K562 (cell line): Measurements from ENCODE around the gene CBX8. TPM values are rescaled to one million over a fixed set of nuclear protein-coding genes. Genes with fewer than 3 reads are reported as not detected.
A peak's percentile ranks its signal among the peaks of the same experiment; 100 is the strongest.

ENCODE experiments used
- ATAC-seq: fragments of 200-7000 bp; cut with Tn5 transposase; 3 replicates; pipeline ENCODE4 v1.9.1; 2020; ENCODE audit warnings: moderate library complexity
- BruUV-seq: library from RNA; stranded (reverse); fragments of 400-500 nt; replicated peaks from 2 replicates; lab custom pipeline; 2021; lab: Mats Ljungman, UMichigan
- CTCF ChIA-PET: fragments of 300-600 bp; formaldehyde crosslinking; extraction: SDS; loops from one replicate; lab custom pipeline; 2021; ENCODE audit warnings: low intra/inter-chr PET ratio; lab: Yijun Ruan, JAX
- POLR2A ChIA-PET: fragments of 300-600, 350-650 bp; sonication (Branson Sonifier 250); formaldehyde crosslinking; extraction: SDS; loops from one replicate; lab custom pipeline; 2021; ENCODE audit warnings: antibody characterized with exemption, inconsistent platforms; lab: Yijun Ruan, JAX
- DNase-seq, 4 experiments: peaks; one replicate each; pipeline versions ENCODE4 v3.0.0 to v3.0.0-alpha.2; 2011 to 2018; ENCODE audit warnings: low spot score in 3 of 4, mixed read lengths in 3 of 4; ENCODE audit errors: extremely low read depth in 1 of 4
- FAIRE-seq: peaks from 2 replicates; lab custom pipeline; 2011; peaks lifted over from hg19 to GRCh38; lab: Jason Lieb, UNC
- H2AFZ ChIP-seq: 2 replicates; pipeline ENCODE4 v1.6.0; 2011; ENCODE audit warnings: low read depth, low read length, control low read depth, inconsistent platforms
- H3K27ac ChIP-seq: fragments of 200-600 bp; 3 replicates; pipeline ENCODE4 v1.8.0; 2011; ENCODE audit warnings: low read depth, mild to moderate bottlenecking, control low read depth, inconsistent platforms, low read length, moderate library complexity, mixed read lengths; ENCODE audit errors: extremely low read depth
- H3K27me3 ChIP-seq, 2 experiments: fragments of 300-600 bp in 1 of 2; 2 replicates in 1 of 2; 3 replicates in 1 of 2; pipeline versions ENCODE4 v1.6.0 to v1.8.0; 2011; ENCODE audit warnings: inconsistent platforms in 2 of 2, low read length in 2 of 2, mild to moderate bottlenecking in 1 of 2, mixed read lengths in 1 of 2, moderate library complexity in 1 of 2; ENCODE audit not compliant: control insufficient read depth in 2 of 2, insufficient read depth in 2 of 2
- H3K36me3 ChIP-seq: fragments of 300-600 bp; 3 replicates; pipeline ENCODE4 v1.8.0; 2011; ENCODE audit warnings: mild to moderate bottlenecking, low read length, inconsistent platforms; ENCODE audit not compliant: control insufficient read depth, insufficient read depth
- H3K4me1 ChIP-seq, 2 experiments: fragments of 200-600 bp in 1 of 2; replicated peaks in 1 of 2; 2 replicates in 1 of 2; 3 replicates in 1 of 2; pipeline versions ENCODE4 v1.5.1 to v1.8.0; 2011; ENCODE audit warnings: inconsistent platforms in 2 of 2, low read length in 2 of 2, mild to moderate bottlenecking in 1 of 2, mixed read lengths in 1 of 2, moderate library complexity in 1 of 2; ENCODE audit not compliant: control insufficient read depth in 2 of 2, insufficient read depth in 2 of 2
- H3K4me2 ChIP-seq: 2 replicates; pipeline ENCODE4 v1.6.1; 2011; ENCODE audit warnings: low read length, control low read depth, inconsistent platforms, mixed read lengths; ENCODE audit not compliant: insufficient read depth
- H3K4me3 ChIP-seq: fragments of 200-600 bp; sonication (generic), shearing (Covaris generic); 2 replicates; pipeline ENCODE4 v1.5.1; 2016; ENCODE audit warnings: control low read depth, inconsistent platforms
- H3K79me2 ChIP-seq: fragments of 200-600 bp; 3 replicates; pipeline ENCODE4 v1.8.0; 2011; ENCODE audit warnings: low read length, inconsistent platforms; ENCODE audit not compliant: control insufficient read depth, insufficient read depth
- H3K9ac ChIP-seq, 2 experiments: 2 replicates each; pipeline versions ENCODE4 v1.6.0 to v1.6.1; 2011; ENCODE audit warnings: low read depth in 2 of 2, low read length in 2 of 2, control low read depth in 1 of 2, inconsistent platforms in 1 of 2, mild to moderate bottlenecking in 1 of 2, mixed read lengths in 1 of 2; ENCODE audit not compliant: insufficient read depth in 1 of 2
- H3K9me1 ChIP-seq: one replicate; pipeline ENCODE4 v1.6.0; 2011; ENCODE audit warnings: inconsistent platforms, mild to moderate bottlenecking, low read length, moderate library complexity; ENCODE audit not compliant: control insufficient read depth, insufficient read depth
- H3K9me3 ChIP-seq: replicated peaks from 2 replicates; pipeline ENCODE4 v1.5.1; 2011; ENCODE audit warnings: low read depth, low read length, inconsistent platforms; ENCODE audit not compliant: control insufficient read depth, insufficient read depth
- H4K20me1 ChIP-seq: replicated peaks from 2 replicates; pipeline ENCODE4 v1.6.1; 2011; ENCODE audit warnings: low read length, inconsistent platforms, mixed read lengths; ENCODE audit not compliant: control insufficient read depth, insufficient read depth
- FOXJ2 ChIP-seq: fragments of 200-800 bp; sonication (Bioruptor generic); IDR thresholded peaks from 2 replicates; pipeline ENCODE4 v1.6.1; 2016; ENCODE audit warnings: missing genetic modification characterization, missing compliant biosample characterization
- HDAC8 ChIP-seq: fragments of 450-650 bp; IDR thresholded peaks from 2 replicates; pipeline ENCODE4 v1.6.1; 2016; ENCODE audit warnings: mild to moderate bottlenecking, missing genetic modification characterization, moderate library complexity, missing compliant biosample characterization
- NR2C1 ChIP-seq, 2 experiments: fragments of 450-650 bp; IDR thresholded peaks; 2 replicates each; pipeline ENCODE4 v1.6.1; 2017; ENCODE audit warnings: mild to moderate bottlenecking in 2 of 2, antibody characterized with exemption in 1 of 2, inconsistent platforms in 1 of 2, missing compliant biosample characterization in 1 of 2, missing genetic modification characterization in 1 of 2
- SMARCC2 ChIP-seq: fragments of 450-650 bp; IDR thresholded peaks from 2 replicates; pipeline ENCODE4 v1.6.1; 2017; ENCODE audit warnings: antibody characterized with exemption, moderate library complexity, mild to moderate bottlenecking, low read depth
- ZBTB7A ChIP-seq: IDR thresholded peaks from 2 replicates; pipeline ENCODE4 v1.6.1; 2011; ENCODE audit warnings: low read depth, mild to moderate bottlenecking, low read length, moderate library complexity, borderline replicate concordance; ENCODE audit not compliant: control insufficient read depth
- ZFX ChIP-seq: sonication (generic); formaldehyde crosslinking; IDR thresholded peaks from 2 replicates; pipeline ENCODE4 v1.8.0; 2022; ENCODE audit warnings: mild to moderate bottlenecking, missing genetic modification reagents, moderate library complexity
- ZNF134 ChIP-seq: fragments of 250-450 bp; sonication (Bioruptor Pico); conservative IDR thresholded peaks from 2 replicates; pipeline ENCODE4 v1.4.0; 2020
- WGBS: fragments of 100-300 bp; shearing (Covaris generic); methylation state at CpG from one replicate; pipeline ENCODE4 v1.1.6; 2016; ENCODE audit warnings: low coverage, mixed read lengths; ENCODE audit not compliant: insufficient coverage; ENCODE audit errors: missing lambda C conversion rate; 5-methylcytosine and 5-hydroxymethylcytosine counted together
- in situ Hi-C: fragments of 300-500 bp; cut with MboI; formaldehyde crosslinking; loops from 4 replicates; pipeline ENCODE4 v1.15.0; 2018; ENCODE audit warnings: inconsistent platforms, mixed read lengths
- intact Hi-C: fragments of 100-400 bp; cut with micrococcal nuclease; formaldehyde crosslinking; loops from 2 replicates; pipeline ENCODE4 v1.14.2; 2022
- polyA plus RNA-seq, 8 experiments: library from polyadenylated mRNA; depleted of rRNA in 4 of 8; stranded (reverse) in 5 of 8; unstranded in 3 of 8; fragments of >200 nt; fragmentation: Nextera tagmentation in 2 of 8; fragmentation: Illumina TruSeq in 1 of 8; extraction: Ambion mirVana in 2 of 8; extraction: Trizol in 1 of 8; gene quantifications; 2 replicates each; pipeline versions ENCODE4 v1.2.1 to v1.2.3, GENCODE V29; 2011 to 2014; ENCODE audit warnings: inconsistent platforms in 1 of 8, missing spikeins in 1 of 8
- total RNA-seq, 7 experiments: library from RNA; depleted of rRNA in 6 of 7; stranded (reverse); fragments of >200 nt in 6 of 7; fragmentation: Illumina TruSeq in 2 of 7; extraction: Trizol in 2 of 7; gene quantifications; 2 replicates each; pipeline versions ENCODE4 v1.2.1 to v1.2.3, GENCODE V29; 2011 to 2021; ENCODE audit warnings: low replicate concordance in 1 of 7
- TF ChIP-seq, protein P1 (sequence below): fragments of 200-800 bp; sonication (Bioruptor generic); IDR thresholded peaks from 2 replicates; pipeline ENCODE4 v1.6.1; 2017; ENCODE audit warnings: missing genetic modification characterization, missing compliant biosample characterization

CBX8 gene
- total and polyA plus RNA-seq, 9 of the 15 experiments (the other 6 are each of a cell fraction or from before 2014, with no cell fraction given): 0.08 to 11.9 (median 2.6) TPM

DNA sequence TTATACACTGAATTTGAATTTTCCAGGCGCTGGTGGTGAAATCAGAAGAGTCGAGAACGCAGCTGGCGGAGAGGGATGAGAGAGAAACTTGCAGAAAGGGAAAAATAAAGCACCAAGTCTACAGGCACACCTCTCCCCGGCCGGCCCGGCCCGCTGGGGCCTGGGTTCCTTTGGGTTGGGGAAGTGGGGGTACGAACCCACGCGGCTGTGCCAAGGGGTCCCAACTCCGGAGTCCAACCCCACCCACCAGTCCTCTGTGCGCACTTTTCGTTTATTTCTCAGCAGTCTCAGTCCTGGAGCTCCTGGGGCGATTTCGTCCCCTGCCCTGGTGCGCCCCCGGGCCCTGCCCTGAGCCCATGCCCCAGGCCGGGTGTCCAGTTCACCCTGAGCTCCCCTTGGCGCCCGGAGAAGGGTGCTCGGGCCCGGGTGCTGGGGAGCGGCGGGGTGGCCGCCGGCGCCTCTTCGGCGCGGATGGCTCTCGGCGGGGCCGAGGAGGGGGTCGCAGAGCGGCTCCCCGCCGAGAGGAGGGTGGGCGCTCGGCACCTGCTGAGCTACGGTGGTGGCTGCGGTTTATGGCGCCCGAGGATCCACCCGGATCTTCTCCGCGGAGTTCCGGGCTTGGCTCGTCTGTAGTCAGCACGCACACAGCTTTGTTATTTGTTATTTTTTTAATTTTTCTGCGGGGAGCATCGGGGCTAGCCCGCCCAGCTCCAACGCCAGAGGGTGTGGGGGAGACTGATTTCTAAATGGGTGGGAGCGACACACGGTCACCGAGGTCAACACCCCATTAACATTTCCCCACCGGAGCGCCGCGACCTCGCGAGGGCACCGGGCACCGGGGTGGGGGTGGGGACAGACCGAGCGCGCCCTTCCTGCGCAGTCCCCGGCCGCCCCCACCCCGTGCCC lies 15.7 kb upstream of the CBX8 start (continued):
- TF ChIP-seq SMARCC2 (no peak), HDAC8 (tag) (no peak), NR2C1 (IDR thresholded peaks at IDR 0.05) (no peak), NR2C1 (tag; IDR thresholded peaks at IDR 0.05) (peak; percentile 13; the same call in 1 of the 2 replicates), ZNF134 (CRISPR knock-in tag) (peak; percentile 70; the same call in 1 of the 2 replicates), ZFX (CRISPR knock-in tag) (peak; percentile 20; the same call in 1 of the 2 replicates)

DNA sequence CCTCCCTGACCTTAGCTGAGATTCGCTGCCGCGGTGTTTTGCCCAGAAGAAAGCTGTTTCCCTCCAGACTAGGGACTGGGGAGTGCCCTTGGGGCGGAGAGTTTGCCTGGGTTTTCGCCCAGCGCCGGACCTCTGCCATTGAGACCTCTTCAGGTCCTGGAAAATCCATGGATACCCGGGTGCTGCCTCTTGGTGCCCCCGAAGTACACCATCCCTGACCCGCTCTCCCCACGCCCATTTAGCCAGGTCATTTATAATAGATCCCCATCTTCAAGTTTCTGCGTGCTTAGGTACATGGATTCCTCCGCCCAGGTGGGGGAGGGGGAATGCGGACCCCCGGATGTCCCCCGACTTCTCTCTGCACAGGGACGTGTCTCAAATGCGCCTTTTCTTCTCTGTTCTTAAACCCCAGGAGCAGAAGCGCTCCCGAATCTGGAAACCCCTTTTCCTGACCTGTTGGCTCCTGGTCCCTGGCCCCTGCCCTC lies 15.0 kb upstream of the CBX8 start:
- Histone ChIP-seq H2AFZ (no peak overlapping the region), H3K36me3 (no peaks in the 10 kb centered on the region), H3K4me3 (no peak overlapping the region), H3K9ac (peak overlapping the region in 1 of 2 experiments; percentile 90; a peak in 1 of 4 replicates), H4K20me1 (no peaks in the 10 kb centered on the region), H3K4me1 (peaks cover 23 to 76% of the 10 kb centered on the region in 2 experiments), H3K27me3 (no peaks in the 10 kb centered on the region), H3K27ac (no peak overlapping the region), H3K9me3 (no peaks in the 10 kb centered on the region), H3K4me2 (0 out of 2 replicates have a peak overlapping the region, but pooled peaks have one; percentile 82), H3K79me2 (no peaks in the 10 kb centered on the region), H3K9me1 (no peaks in the 10 kb centered on the region)
- intact Hi-C loops (loop anchor here (2.0 to 5.0 kb wide), 2 partner anchors 21 to 180 kb away; no protein-coding TSS in a partner anchor), in situ Hi-C loops (no loop called here)
- DNase-seq: no peak
- no TSS peak for BruUV-seq
- FAIRE-seq: no peak
- WGBS: 60% methylated on average over 17 of the region's 20 CpGs
- peak; percentile 62 for TF ChIP-seq ZBTB7A
- 0 out of 2 replicates have a peak, but pooled peaks have one; percentile 9 for TF ChIP-seq FOXJ2 (tag)
- TF ChIP-seq, protein P1, sequence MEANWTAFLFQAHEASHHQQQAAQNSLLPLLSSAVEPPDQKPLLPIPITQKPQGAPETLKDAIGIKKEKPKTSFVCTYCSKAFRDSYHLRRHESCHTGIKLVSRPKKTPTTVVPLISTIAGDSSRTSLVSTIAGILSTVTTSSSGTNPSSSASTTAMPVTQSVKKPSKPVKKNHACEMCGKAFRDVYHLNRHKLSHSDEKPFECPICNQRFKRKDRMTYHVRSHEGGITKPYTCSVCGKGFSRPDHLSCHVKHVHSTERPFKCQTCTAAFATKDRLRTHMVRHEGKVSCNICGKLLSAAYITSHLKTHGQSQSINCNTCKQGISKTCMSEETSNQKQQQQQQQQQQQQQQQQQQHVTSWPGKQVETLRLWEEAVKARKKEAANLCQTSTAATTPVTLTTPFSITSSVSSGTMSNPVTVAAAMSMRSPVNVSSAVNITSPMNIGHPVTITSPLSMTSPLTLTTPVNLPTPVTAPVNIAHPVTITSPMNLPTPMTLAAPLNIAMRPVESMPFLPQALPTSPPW: no peak
- ChIA-PET CTCF (interaction anchor here (1.1 to 1.3 kb wide), 2 partner anchors 23 to 28 kb away, joined by 3 read pairs; no protein-coding TSS in a partner anchor), POLR2A (interaction anchor here (0.5 to 18.8 kb wide), 7 partner anchors 8 to 97 kb away, joined by 3 to 386 read pairs (median 9); partner anchors contain the start of genes CBX4 and CBX8)
- no peak for ATAC-seq
